K562 (cell line): ENCODE measurements around the gene TRAPPC12. TPM values are rescaled to one million over a fixed set of nuclear protein-coding genes. Genes with fewer than 3 reads are reported as not detected.
"Not testable (repeated sequence)": the region's sequence is repeated elsewhere in the genome, so short reads cannot be mapped to it uniquely, and the experiment has no call there.

ENCODE experiments used
- ATAC-seq: fragments of 200-7000 bp; cut with Tn5 transposase; 3 replicates; pipeline ENCODE4 v1.9.1; 2020; ENCODE audit warnings: moderate library complexity
- BruUV-seq: library from RNA; stranded (reverse); fragments of 400-500 nt; replicated peaks from 2 replicates; lab custom pipeline; 2021; lab: Mats Ljungman, UMichigan
- CTCF ChIA-PET: fragments of 300-600 bp; formaldehyde crosslinking; extraction: SDS; loops from one replicate; lab custom pipeline; 2021; ENCODE audit warnings: low intra/inter-chr PET ratio; lab: Yijun Ruan, JAX
- POLR2A ChIA-PET: fragments of 300-600, 350-650 bp; sonication (Branson Sonifier 250); formaldehyde crosslinking; extraction: SDS; loops from one replicate; lab custom pipeline; 2021; ENCODE audit warnings: antibody characterized with exemption, inconsistent platforms; lab: Yijun Ruan, JAX
- DNase-seq, 4 experiments: peaks; one replicate each; pipeline versions ENCODE4 v3.0.0 to v3.0.0-alpha.2; 2011 to 2018; ENCODE audit warnings: low spot score in 3 of 4, mixed read lengths in 3 of 4; ENCODE audit errors: extremely low read depth in 1 of 4
- FAIRE-seq: peaks from 2 replicates; lab custom pipeline; 2011; peaks lifted over from hg19 to GRCh38; lab: Jason Lieb, UNC
- H2AFZ ChIP-seq: 2 replicates; pipeline ENCODE4 v1.6.0; 2011; ENCODE audit warnings: low read depth, low read length, control low read depth, inconsistent platforms
- H3K27ac ChIP-seq: fragments of 200-600 bp; 3 replicates; pipeline ENCODE4 v1.8.0; 2011; ENCODE audit warnings: low read depth, mild to moderate bottlenecking, control low read depth, inconsistent platforms, low read length, moderate library complexity, mixed read lengths; ENCODE audit errors: extremely low read depth
- H3K27me3 ChIP-seq, 2 experiments: fragments of 300-600 bp in 1 of 2; 2 replicates in 1 of 2; 3 replicates in 1 of 2; pipeline versions ENCODE4 v1.6.0 to v1.8.0; 2011; ENCODE audit warnings: inconsistent platforms in 2 of 2, low read length in 2 of 2, mild to moderate bottlenecking in 1 of 2, mixed read lengths in 1 of 2, moderate library complexity in 1 of 2; ENCODE audit not compliant: control insufficient read depth in 2 of 2, insufficient read depth in 2 of 2
- H3K36me3 ChIP-seq: fragments of 300-600 bp; 3 replicates; pipeline ENCODE4 v1.8.0; 2011; ENCODE audit warnings: mild to moderate bottlenecking, low read length, inconsistent platforms; ENCODE audit not compliant: control insufficient read depth, insufficient read depth
- H3K4me1 ChIP-seq, 2 experiments: fragments of 200-600 bp in 1 of 2; replicated peaks in 1 of 2; 2 replicates in 1 of 2; 3 replicates in 1 of 2; pipeline versions ENCODE4 v1.5.1 to v1.8.0; 2011; ENCODE audit warnings: inconsistent platforms in 2 of 2, low read length in 2 of 2, mild to moderate bottlenecking in 1 of 2, mixed read lengths in 1 of 2, moderate library complexity in 1 of 2; ENCODE audit not compliant: control insufficient read depth in 2 of 2, insufficient read depth in 2 of 2
- H3K4me2 ChIP-seq: 2 replicates; pipeline ENCODE4 v1.6.1; 2011; ENCODE audit warnings: low read length, control low read depth, inconsistent platforms, mixed read lengths; ENCODE audit not compliant: insufficient read depth
- H3K4me3 ChIP-seq: fragments of 200-600 bp; sonication (generic), shearing (Covaris generic); 2 replicates; pipeline ENCODE4 v1.5.1; 2016; ENCODE audit warnings: control low read depth, inconsistent platforms
- H3K79me2 ChIP-seq: fragments of 200-600 bp; 3 replicates; pipeline ENCODE4 v1.8.0; 2011; ENCODE audit warnings: low read length, inconsistent platforms; ENCODE audit not compliant: control insufficient read depth, insufficient read depth
- H3K9ac ChIP-seq, 2 experiments: 2 replicates each; pipeline versions ENCODE4 v1.6.0 to v1.6.1; 2011; ENCODE audit warnings: low read depth in 2 of 2, low read length in 2 of 2, control low read depth in 1 of 2, inconsistent platforms in 1 of 2, mild to moderate bottlenecking in 1 of 2, mixed read lengths in 1 of 2; ENCODE audit not compliant: insufficient read depth in 1 of 2
- H3K9me1 ChIP-seq: one replicate; pipeline ENCODE4 v1.6.0; 2011; ENCODE audit warnings: inconsistent platforms, mild to moderate bottlenecking, low read length, moderate library complexity; ENCODE audit not compliant: control insufficient read depth, insufficient read depth
- H3K9me3 ChIP-seq: replicated peaks from 2 replicates; pipeline ENCODE4 v1.5.1; 2011; ENCODE audit warnings: low read depth, low read length, inconsistent platforms; ENCODE audit not compliant: control insufficient read depth, insufficient read depth
- H4K20me1 ChIP-seq: replicated peaks from 2 replicates; pipeline ENCODE4 v1.6.1; 2011; ENCODE audit warnings: low read length, inconsistent platforms, mixed read lengths; ENCODE audit not compliant: control insufficient read depth, insufficient read depth
- BRD4 ChIP-seq: fragments of 200-600 bp; sonication (generic); IDR thresholded peaks from 2 replicates; pipeline ENCODE4 v1.6.1; 2017; ENCODE audit warnings: inconsistent platforms
- C11orf30 ChIP-seq: fragments of 450-650 bp; IDR thresholded peaks from 2 replicates; pipeline ENCODE4 v1.6.1; 2016; ENCODE audit warnings: low read depth, mild to moderate bottlenecking
- CHAMP1 ChIP-seq: fragments of 450-650 bp; IDR thresholded peaks from 2 replicates; pipeline ENCODE4 v1.6.1; 2016; ENCODE audit warnings: mild to moderate bottlenecking
- HLTF ChIP-seq: fragments of 450-650 bp; IDR thresholded peaks from 2 replicates; pipeline ENCODE4 v1.6.1; 2016
- PCBP1 ChIP-seq: fragments of 200-400 bp; formaldehyde crosslinking; IDR thresholded peaks from 2 replicates; pipeline ENCODE4 v1.6.1; 2018; ENCODE audit warnings: mild to moderate bottlenecking, low read depth, low read length; ENCODE audit not compliant: poor library complexity, severe bottlenecking
- POLR2G ChIP-seq: fragments of 200-400 bp; formaldehyde crosslinking; IDR thresholded peaks from 2 replicates; pipeline ENCODE4 v1.6.1; 2017; ENCODE audit warnings: low read depth, mild to moderate bottlenecking, antibody characterized with exemption, low read length, moderate library complexity
- SMAD4 ChIP-seq: fragments of 250-450 bp; sonication (Bioruptor Pico); conservative IDR thresholded peaks from 2 replicates; pipeline ENCODE4 v1.8.0; 2021; ENCODE audit warnings: inconsistent platforms, mild to moderate bottlenecking, moderate library complexity
- TAF15 ChIP-seq: fragments of 200-400 bp; formaldehyde crosslinking; IDR thresholded peaks from 2 replicates; pipeline ENCODE4 v1.6.1; 2017; ENCODE audit warnings: mild to moderate bottlenecking, low read depth, low read length, moderate library complexity
- XRCC3 ChIP-seq: fragments of 450-650 bp; IDR thresholded peaks from 2 replicates; pipeline ENCODE4 v1.6.1; 2017; ENCODE audit warnings: mild to moderate bottlenecking, moderate library complexity
- ZNF76 ChIP-seq: fragments of 250-450 bp; sonication (Bioruptor Pico); IDR thresholded peaks from 2 replicates; pipeline ENCODE4 v1.4.0; 2020; ENCODE audit warnings: mild to moderate bottlenecking, moderate library complexity, borderline replicate concordance
- WGBS: fragments of 100-300 bp; shearing (Covaris generic); methylation state at CpG from one replicate; pipeline ENCODE4 v1.1.6; 2016; ENCODE audit warnings: low coverage, mixed read lengths; ENCODE audit not compliant: insufficient coverage; ENCODE audit errors: missing lambda C conversion rate; 5-methylcytosine and 5-hydroxymethylcytosine counted together
- in situ Hi-C: fragments of 300-500 bp; cut with MboI; formaldehyde crosslinking; loops from 4 replicates; pipeline ENCODE4 v1.15.0; 2018; ENCODE audit warnings: inconsistent platforms, mixed read lengths
- intact Hi-C: fragments of 100-400 bp; cut with micrococcal nuclease; formaldehyde crosslinking; loops from 2 replicates; pipeline ENCODE4 v1.14.2; 2022
- polyA plus RNA-seq, 8 experiments: library from polyadenylated mRNA; depleted of rRNA in 4 of 8; stranded (reverse) in 5 of 8; unstranded in 3 of 8; fragments of >200 nt; fragmentation: Nextera tagmentation in 2 of 8; fragmentation: Illumina TruSeq in 1 of 8; extraction: Ambion mirVana in 2 of 8; extraction: Trizol in 1 of 8; gene quantifications; 2 replicates each; pipeline versions ENCODE4 v1.2.1 to v1.2.3, GENCODE V29; 2011 to 2014; ENCODE audit warnings: inconsistent platforms in 1 of 8, missing spikeins in 1 of 8
- total RNA-seq, 7 experiments: library from RNA; depleted of rRNA in 6 of 7; stranded (reverse); fragments of >200 nt in 6 of 7; fragmentation: Illumina TruSeq in 2 of 7; extraction: Trizol in 2 of 7; gene quantifications; 2 replicates each; pipeline versions ENCODE4 v1.2.1 to v1.2.3, GENCODE V29; 2011 to 2021; ENCODE audit warnings: low replicate concordance in 1 of 7
- TF ChIP-seq, protein P1 (sequence below): sonication (generic); formaldehyde crosslinking; IDR thresholded peaks from 2 replicates; pipeline ENCODE4 v1.8.0; 2022; ENCODE audit warnings: mild to moderate bottlenecking, missing genetic modification reagents, borderline replicate concordance

The TRAPPC12 gene
- total and polyA plus RNA-seq, 9 of the 15 experiments (the other 6 are each of a cell fraction or from before 2014, with no cell fraction given) = 8.0 to 75.2 (median 39.1) TPM

- WGBS = 91% methylated on average over 20 of the region's 35 CpGs
- FAIRE-seq, H3K4me2 ChIP-seq, H4K20me1 ChIP-seq, intact Hi-C loops, in situ Hi-C loops, DNase-seq, CTCF ChIA-PET, H3K4me1 ChIP-seq, ATAC-seq, H3K9ac ChIP-seq, H3K27me3 ChIP-seq, H3K4me3 ChIP-seq, H3K79me2 ChIP-seq, H3K9me3 ChIP-seq, H2AFZ ChIP-seq, BruUV-seq, H3K27ac ChIP-seq, H3K9me1 ChIP-seq: not testable (repeated sequence)
- peaks cover 77% of the 10 kb centered on the region for H3K36me3 ChIP-seq
- POLR2A ChIA-PET = interaction anchor here (0.9 kb wide), 1 partner anchor 19 kb away, joined by 4 read pairs; no protein-coding TSS in a partner anchor
Observed at GRCh38 chr2:3448441-3448911, 69.0 kb downstream of the TRAPPC12 start.

- Histone ChIP-seq H3K9ac (no peak overlapping the region), H3K4me3 (no peak overlapping the region), H3K9me1 (no peaks in the 10 kb centered on the region), H3K27me3 (no peaks in the 10 kb centered on the region), H3K4me1 (peaks cover 0 to 3% of the 10 kb centered on the region in 2 experiments; a peak in 1 of 5 replicates), H3K9me3 (no peaks in the 10 kb centered on the region), H3K79me2 (no peaks in the 10 kb centered on the region), H4K20me1 (no peaks in the 10 kb centered on the region), H3K36me3 (peaks cover 71% of the 10 kb centered on the region), H3K4me2 (no peak overlapping the region), H2AFZ (no peak overlapping the region), H3K27ac (no peak overlapping the region)
- no TSS peak for BruUV-seq
- DNase-seq (no peak), ATAC-seq (no peak), FAIRE-seq (no peak)
- CTCF ChIA-PET = no interaction called here
- intact Hi-C loops = no loop called here
- in situ Hi-C loops = no loop called here
- 75% methylated on average over 13 of the region's 13 CpGs for WGBS
- POLR2A ChIA-PET = interaction anchor here (0.9 kb wide), 1 partner anchor 19 kb away, joined by 4 read pairs; no protein-coding TSS in a partner anchor
- TF ChIP-seq XRCC3 = no peak
- TF ChIP-seq, protein P1, sequence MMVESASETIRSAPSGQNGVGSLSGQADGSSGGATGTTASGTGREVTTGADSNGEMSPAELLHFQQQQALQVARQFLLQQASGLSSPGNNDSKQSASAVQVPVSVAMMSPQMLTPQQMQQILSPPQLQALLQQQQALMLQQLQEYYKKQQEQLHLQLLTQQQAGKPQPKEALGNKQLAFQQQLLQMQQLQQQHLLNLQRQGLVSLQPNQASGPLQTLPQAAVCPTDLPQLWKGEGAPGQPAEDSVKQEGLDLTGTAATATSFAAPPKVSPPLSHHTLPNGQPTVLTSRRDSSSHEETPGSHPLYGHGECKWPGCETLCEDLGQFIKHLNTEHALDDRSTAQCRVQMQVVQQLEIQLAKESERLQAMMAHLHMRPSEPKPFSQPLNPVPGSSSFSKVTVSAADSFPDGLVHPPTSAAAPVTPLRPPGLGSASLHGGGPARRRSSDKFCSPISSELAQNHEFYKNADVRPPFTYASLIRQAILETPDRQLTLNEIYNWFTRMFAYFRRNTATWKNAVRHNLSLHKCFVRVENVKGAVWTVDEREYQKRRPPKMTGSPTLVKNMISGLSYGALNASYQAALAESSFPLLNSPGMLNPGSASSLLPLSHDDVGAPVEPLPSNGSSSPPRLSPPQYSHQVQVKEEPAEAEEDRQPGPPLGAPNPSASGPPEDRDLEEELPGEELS (CRISPR knock-in tag) = no peak
- TF ChIP-seq C11orf30 = no peak
- no peak for TF ChIP-seq BRD4
- no peak for TF ChIP-seq CHAMP1
- TF ChIP-seq ZNF76 = no peak
- TF ChIP-seq POLR2G = no peak
- no peak for TF ChIP-seq TAF15
- no peak for TF ChIP-seq SMAD4 (CRISPR knock-in tag)
- TF ChIP-seq PCBP1 = no peak
- TF ChIP-seq HLTF = no peak
Observed at GRCh38 chr2:3449086-3449485, 69.6 kb downstream of the TRAPPC12 start.
